MCF 10A (cell line): Measurements from ENCODE around the gene ARHGAP42. TPM values are rescaled to one million over a fixed set of nuclear protein-coding genes. Genes with fewer than 3 reads are reported as not detected.

Source experiments
- BruUV-seq: library from RNA; stranded (reverse); fragments of 400-500 nt; replicated peaks from 2 replicates; lab custom pipeline; 2021; lab: Mats Ljungman, UMichigan
- CTCF ChIA-PET: fragments of 300-600 bp; sonication (Branson Sonifier 250); formaldehyde crosslinking; extraction: SDS; loops from one replicate; lab custom pipeline; 2021; ENCODE audit warnings: antibody characterized with exemption, inconsistent platforms; lab: Yijun Ruan, JAX
- POLR2A ChIA-PET: fragments of 300-600, 350-650 bp; sonication (Branson Sonifier 250); formaldehyde crosslinking; extraction: SDS; loops from one replicate; lab custom pipeline; 2020; ENCODE audit warnings: antibody characterized with exemption, inconsistent platforms; lab: Yijun Ruan, JAX
- DNase-seq: peaks from one replicate; pipeline ENCODE4 v3.0.0-alpha.2; 2018; ENCODE audit not compliant: unreplicated experiment
- H3K27ac Mint-ChIP-seq: one replicate; pipeline ENCODE4 v1.8.0; 2022; ENCODE audit warnings: mild to moderate bottlenecking, low read depth, mixed read lengths; ENCODE audit not compliant: unreplicated experiment
- H3K27me3 Mint-ChIP-seq: one replicate; pipeline ENCODE4 v1.8.0; 2022; ENCODE audit warnings: mixed read lengths; ENCODE audit not compliant: insufficient read depth, unreplicated experiment
- H3K36me3 Mint-ChIP-seq: one replicate; pipeline ENCODE4 v1.8.0; 2022; ENCODE audit warnings: mild to moderate bottlenecking, moderate library complexity, mixed read lengths; ENCODE audit not compliant: insufficient read depth, unreplicated experiment
- H3K4me1 Mint-ChIP-seq: one replicate; pipeline ENCODE4 v1.8.0; 2022; ENCODE audit warnings: mixed read lengths; ENCODE audit not compliant: insufficient read depth, unreplicated experiment
- H3K4me3 Mint-ChIP-seq: one replicate; pipeline ENCODE4 v1.8.0; 2022; ENCODE audit warnings: mild to moderate bottlenecking, moderate library complexity, mixed read lengths; ENCODE audit not compliant: unreplicated experiment
- H3K9me3 Mint-ChIP-seq: one replicate; pipeline ENCODE4 v1.8.0; 2022; ENCODE audit warnings: mixed read lengths; ENCODE audit not compliant: unreplicated experiment
- intact Hi-C: fragments of 100-400 bp; cut with micrococcal nuclease; formaldehyde crosslinking; loops from 2 replicates; pipeline ENCODE4 v1.14.1; 2022
- total RNA-seq: library from RNA; stranded (reverse); gene quantifications from 2 replicates; pipeline ENCODE4 v1.2.3, GENCODE V29; 2022
- TF ChIP-seq, protein P1 (sequence below): fragments of 200-600 bp; IDR thresholded peaks from one replicate; pipeline ENCODE4 v1.8.0; 2022; ENCODE audit warnings: antibody characterized with exemption, mild to moderate bottlenecking; ENCODE audit not compliant: unreplicated experiment

Gene ARHGAP42
- total RNA-seq, 1 experiment from 2014 or later, result 2.5 TPM

DNA sequence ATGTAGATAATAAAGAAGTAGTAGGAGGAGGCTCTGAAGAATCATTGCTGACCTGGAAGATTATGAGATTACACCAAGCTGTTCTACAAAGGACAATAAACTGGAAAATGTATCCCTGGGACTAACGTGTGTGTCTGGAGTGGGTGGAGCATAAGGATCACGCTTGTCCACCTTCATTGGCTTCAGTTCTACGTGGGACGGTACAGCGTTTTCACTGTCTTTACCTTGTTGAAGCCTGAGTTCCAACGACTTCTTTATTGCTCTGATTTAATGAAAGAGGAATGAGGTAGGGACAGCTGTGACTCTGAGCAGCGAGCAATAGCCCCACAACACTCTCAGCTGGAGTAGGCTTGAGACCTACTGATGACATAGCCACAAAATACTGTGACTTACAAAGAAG, 87.0 kb downstream of the ARHGAP42 start:
- Mint-ChIP-seq H3K36me3 (no peaks in the 10 kb centered on the region), H3K4me1 (peaks cover 20% of the 10 kb centered on the region), H3K9me3 (no peaks in the 10 kb centered on the region), H3K27me3 (no peaks in the 10 kb centered on the region), H3K27ac (no peak overlapping the region), H3K4me3 (no peak overlapping the region)
- ChIA-PET POLR2A (interaction anchor here (0.6 kb wide), 1 partner anchor 90 kb away, joined by 3 read pairs; no protein-coding TSS in a partner anchor), CTCF (no interaction called here)
- intact Hi-C loops, result no loop called here
- DNase-seq, result no peak
- TF ChIP-seq, protein P1, sequence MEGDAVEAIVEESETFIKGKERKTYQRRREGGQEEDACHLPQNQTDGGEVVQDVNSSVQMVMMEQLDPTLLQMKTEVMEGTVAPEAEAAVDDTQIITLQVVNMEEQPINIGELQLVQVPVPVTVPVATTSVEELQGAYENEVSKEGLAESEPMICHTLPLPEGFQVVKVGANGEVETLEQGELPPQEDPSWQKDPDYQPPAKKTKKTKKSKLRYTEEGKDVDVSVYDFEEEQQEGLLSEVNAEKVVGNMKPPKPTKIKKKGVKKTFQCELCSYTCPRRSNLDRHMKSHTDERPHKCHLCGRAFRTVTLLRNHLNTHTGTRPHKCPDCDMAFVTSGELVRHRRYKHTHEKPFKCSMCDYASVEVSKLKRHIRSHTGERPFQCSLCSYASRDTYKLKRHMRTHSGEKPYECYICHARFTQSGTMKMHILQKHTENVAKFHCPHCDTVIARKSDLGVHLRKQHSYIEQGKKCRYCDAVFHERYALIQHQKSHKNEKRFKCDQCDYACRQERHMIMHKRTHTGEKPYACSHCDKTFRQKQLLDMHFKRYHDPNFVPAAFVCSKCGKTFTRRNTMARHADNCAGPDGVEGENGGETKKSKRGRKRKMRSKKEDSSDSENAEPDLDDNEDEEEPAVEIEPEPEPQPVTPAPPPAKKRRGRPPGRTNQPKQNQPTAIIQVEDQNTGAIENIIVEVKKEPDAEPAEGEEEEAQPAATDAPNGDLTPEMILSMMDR, result no peak
- no TSS peak for BruUV-seq

GRCh38 chr11:100774859-100775258, 87.8 kb downstream of the ARHGAP42 start:
- ChIA-PET POLR2A (no interaction called here), CTCF (interaction anchor here (1.6 kb wide), 1 partner anchor 93 kb away, joined by 8 read pairs; no protein-coding TSS in a partner anchor)
- no peak overlapping the region for H3K4me3 Mint-ChIP-seq
- no peak for DNase-seq
- H3K36me3 Mint-ChIP-seq, result no peaks in the 10 kb centered on the region
- peaks cover 20% of the 10 kb centered on the region for H3K4me1 Mint-ChIP-seq
- H3K27ac Mint-ChIP-seq, result peak overlapping the region; percentile 91
- BruUV-seq, result no TSS peak
- intact Hi-C loops, result loop anchor here (5.0 kb wide), 1 partner anchor 88 kb away; the partner anchor contains the start of gene ARHGAP42
- TF ChIP-seq, protein P1, result no peak
- no peaks in the 10 kb centered on the region for H3K27me3 Mint-ChIP-seq
- H3K9me3 Mint-ChIP-seq, result no peaks in the 10 kb centered on the region

- intact Hi-C loops, result loop anchor here (5.0 kb wide), 1 partner anchor 89 kb away; the partner anchor contains the start of gene ARHGAP42
- DNase-seq, result peak; percentile 57
- Mint-ChIP-seq H3K4me3 (no peak overlapping the region), H3K27me3 (no peaks in the 10 kb centered on the region), H3K9me3 (no peaks in the 10 kb centered on the region), H3K36me3 (no peaks in the 10 kb centered on the region), H3K27ac (peak overlapping the region; percentile 91), H3K4me1 (peaks cover 20% of the 10 kb centered on the region)
- BruUV-seq, result TSS peak; percentile 70
- ChIA-PET POLR2A (interaction anchor here (0.6 to 1.2 kb wide), 7 partner anchors 14 to 938 kb away, joined by 3 to 6 read pairs (median 3); no protein-coding TSS in a partner anchor), CTCF (interaction anchor here (0.6 to 1.6 kb wide), 12 partner anchors 9 to 371 kb away, joined by 3 to 8 read pairs (median 4); no protein-coding TSS in a partner anchor)
- TF ChIP-seq, protein P1, result no peak
These were observed 89.3 kb downstream of the ARHGAP42 start for GRCh38 chr11:100776212-100776896.

GRCh38 chr11:100777103-100777502, 90.0 kb downstream of the ARHGAP42 start:
- peak overlapping the region; percentile 91 for H3K27ac Mint-ChIP-seq
- BruUV-seq, result no TSS peak
- no peaks in the 10 kb centered on the region for H3K27me3 Mint-ChIP-seq
- H3K9me3 Mint-ChIP-seq, result no peaks in the 10 kb centered on the region
- H3K36me3 Mint-ChIP-seq, result no peaks in the 10 kb centered on the region
- peak; percentile 6 for DNase-seq
- ChIA-PET CTCF (interaction anchor here (0.6 to 1.4 kb wide), 5 partner anchors 8 to 372 kb away, joined by 3 to 6 read pairs (median 4); no protein-coding TSS in a partner anchor), POLR2A (interaction anchor here (0.8 kb wide), 2 partner anchors 211 to 1176 kb away, joined by 3 read pairs; no protein-coding TSS in a partner anchor)
- intact Hi-C loops, result loop anchor here (5.0 kb wide), 1 partner anchor 90 kb away; the partner anchor contains the start of gene ARHGAP42
- TF ChIP-seq, protein P1, result no peak
- peaks cover 20% of the 10 kb centered on the region for H3K4me1 Mint-ChIP-seq
- H3K4me3 Mint-ChIP-seq, result no peak overlapping the region
